Karpas-422 (cell line): ENCODE results near the gene SCIN. TPM values are rescaled to one million over a fixed set of nuclear protein-coding genes. Genes with fewer than 3 reads are reported as not detected.
"Not testable (repeated sequence)": the region's sequence is repeated elsewhere in the genome, so short reads cannot be mapped to it uniquely, and the experiment has no call there.

Experiments
- DNase-seq: peaks from one replicate; pipeline ENCODE4 v3.0.0-alpha.2; 2015
- H2AFZ ChIP-seq: fragments of 200-600 bp; sonication (generic); 2 replicates; pipeline ENCODE4 v1.6.1; 2014; ENCODE audit warnings: antibody characterized with exemption, low read length, mixed read lengths
- H3K27ac ChIP-seq: fragments of 200-600 bp; sonication (generic); 2 replicates; pipeline ENCODE4 v1.5.1; 2014; ENCODE audit warnings: mild to moderate bottlenecking, low read length, moderate library complexity
- H3K27me3 ChIP-seq: fragments of 200-600 bp; sonication (generic); 2 replicates; pipeline ENCODE4 v1.6.1; 2014; ENCODE audit warnings: low read length, mixed read lengths
- H3K36me3 ChIP-seq: fragments of 200-600 bp; sonication (generic); 2 replicates; pipeline ENCODE4 v1.6.1; 2014; ENCODE audit warnings: low read length, mixed read lengths; ENCODE audit not compliant: insufficient read depth
- H3K4me1 ChIP-seq: fragments of 200-600 bp; sonication (generic); 2 replicates; pipeline ENCODE4 v1.6.1; 2014; ENCODE audit warnings: mild to moderate bottlenecking, low read length, mixed read lengths
- H3K4me2 ChIP-seq: fragments of 200-600 bp; sonication (generic); 2 replicates; pipeline ENCODE4 v1.6.1; 2014; ENCODE audit warnings: low read length, low read depth, mild to moderate bottlenecking; ENCODE audit not compliant: poor library complexity, severe bottlenecking
- H3K4me3 ChIP-seq: fragments of 200-600 bp; sonication (generic); 2 replicates; pipeline ENCODE4 v1.5.1; 2014; ENCODE audit warnings: mild to moderate bottlenecking, antibody characterized with exemption, low read length, mixed read lengths
- H3K79me2 ChIP-seq: fragments of 200-600 bp; sonication (generic); 2 replicates; pipeline ENCODE4 v1.6.1; 2014; ENCODE audit warnings: mild to moderate bottlenecking, low read length, mixed read lengths
- H3K9ac ChIP-seq: fragments of 200-600 bp; sonication (generic); 2 replicates; pipeline ENCODE4 v1.6.0; 2014; ENCODE audit warnings: low read length
- H3K9me2 ChIP-seq: fragments of 200-600 bp; sonication (generic), shearing (Covaris generic); replicated peaks from 2 replicates; pipeline ENCODE4 v1.6.0; 2014; ENCODE audit warnings: mild to moderate bottlenecking, low read length, moderate library complexity; ENCODE audit not compliant: insufficient read depth
- H3K9me3 ChIP-seq: fragments of 300-700, 200-600 bp; sonication (generic); 2 replicates; pipeline ENCODE4 v1.6.1; 2014; ENCODE audit warnings: low read length, mixed read lengths
- H4K20me1 ChIP-seq: fragments of 200-600 bp; sonication (generic); 2 replicates; pipeline ENCODE4 v1.6.1; 2014; ENCODE audit warnings: mild to moderate bottlenecking, antibody characterized with exemption, low read length, low read depth; ENCODE audit not compliant: insufficient read depth
- total RNA-seq: library from RNA; depleted of rRNA; stranded (reverse); fragments of >200 nt; shearing (Covaris generic); gene quantifications from 2 replicates; pipeline ENCODE4 v1.2.3, GENCODE V29; 2014; ENCODE audit warnings: low replicate concordance

SCIN gene
- total RNA-seq, 1 experiment from 2014 or later: not detected

DNA sequence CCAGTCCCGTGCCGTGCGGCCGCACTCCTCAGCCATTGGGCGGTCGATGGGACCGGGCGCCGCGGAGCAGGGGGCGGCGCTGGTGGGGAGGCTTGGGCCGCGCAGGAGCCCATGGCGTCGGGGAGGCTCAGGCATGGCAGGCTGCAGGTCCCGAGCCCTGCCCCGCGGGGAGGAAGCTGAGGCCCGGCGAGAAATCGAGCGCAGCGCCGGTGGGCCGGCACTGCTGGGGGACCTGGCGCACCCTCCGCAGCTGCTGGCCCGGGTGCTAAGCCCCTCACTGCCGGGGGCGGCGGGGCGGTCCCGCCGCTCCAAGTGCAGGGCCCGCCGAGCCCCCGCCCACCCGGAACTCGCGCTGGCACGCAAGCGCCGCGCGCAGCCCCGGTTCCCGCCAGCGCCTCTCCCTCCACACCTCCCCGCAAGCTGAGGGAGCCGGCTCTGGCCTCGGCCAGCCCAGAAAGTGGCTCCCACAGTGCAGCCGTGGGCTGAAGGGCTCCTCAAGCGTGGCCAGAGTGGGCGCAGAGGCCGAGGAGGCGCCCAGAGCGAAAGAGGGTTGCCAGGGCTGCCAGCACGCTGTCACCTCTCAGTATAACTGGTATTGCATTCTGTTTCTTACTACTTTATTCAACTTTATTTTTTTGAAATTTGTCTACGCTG is 14.3 kb upstream of the SCIN start:
- H2AFZ ChIP-seq, H3K27me3 ChIP-seq, H3K9me2 ChIP-seq, H3K27ac ChIP-seq, H3K4me1 ChIP-seq, DNase-seq, H4K20me1 ChIP-seq, H3K9me3 ChIP-seq, H3K36me3 ChIP-seq, H3K4me2 ChIP-seq, H3K4me3 ChIP-seq, H3K79me2 ChIP-seq, H3K9ac ChIP-seq: not testable (repeated sequence)

GRCh38 chr7:12557282-12557681 is 13.2 kb upstream of the SCIN start:
- no peaks in the 10 kb centered on the region for H3K9me3 ChIP-seq
- H3K4me2 ChIP-seq: no peak overlapping the region
- H3K9me2 ChIP-seq: no peaks in the 10 kb centered on the region
- H2AFZ ChIP-seq: no peak overlapping the region
- no peak overlapping the region for H3K27ac ChIP-seq
- H3K79me2 ChIP-seq: no peaks in the 10 kb centered on the region
- no peak overlapping the region for H3K9ac ChIP-seq
- DNase-seq: no peak
- H4K20me1 ChIP-seq: no peaks in the 10 kb centered on the region
- H3K36me3 ChIP-seq: no peaks in the 10 kb centered on the region
- H3K4me3 ChIP-seq: no peak overlapping the region
- no peaks in the 10 kb centered on the region for H3K4me1 ChIP-seq
- no peaks in the 10 kb centered on the region for H3K27me3 ChIP-seq

- Histone ChIP-seq H3K9ac (no peak overlapping the region), H2AFZ (no peak overlapping the region), H4K20me1 (no peaks in the 10 kb centered on the region), H3K9me3 (no peaks in the 10 kb centered on the region), H3K79me2 (no peaks in the 10 kb centered on the region), H3K4me2 (no peak overlapping the region), H3K4me1 (no peaks in the 10 kb centered on the region), H3K4me3 (no peak overlapping the region), H3K36me3 (no peaks in the 10 kb centered on the region), H3K27ac (no peak overlapping the region), H3K27me3 (no peaks in the 10 kb centered on the region), H3K9me2 (no peaks in the 10 kb centered on the region)
- DNase-seq: no peak
These were observed 5.3 kb upstream of the SCIN start for GRCh38 chr7:12564996-12565764.

- Histone ChIP-seq H3K9ac (no peak overlapping the region), H3K4me2 (no peak overlapping the region), H3K4me1 (no peaks in the 10 kb centered on the region), H3K27me3 (no peaks in the 10 kb centered on the region), H3K79me2 (no peaks in the 10 kb centered on the region), H3K9me3 (no peaks in the 10 kb centered on the region), H4K20me1 (no peaks in the 10 kb centered on the region), H3K9me2 (no peaks in the 10 kb centered on the region), H3K27ac (no peak overlapping the region), H3K4me3 (no peak overlapping the region), H2AFZ (no peak overlapping the region), H3K36me3 (no peaks in the 10 kb centered on the region)
- no peak for DNase-seq
These were observed 4.6 kb upstream of the SCIN start for GRCh38 chr7:12565873-12566272.

DNA sequence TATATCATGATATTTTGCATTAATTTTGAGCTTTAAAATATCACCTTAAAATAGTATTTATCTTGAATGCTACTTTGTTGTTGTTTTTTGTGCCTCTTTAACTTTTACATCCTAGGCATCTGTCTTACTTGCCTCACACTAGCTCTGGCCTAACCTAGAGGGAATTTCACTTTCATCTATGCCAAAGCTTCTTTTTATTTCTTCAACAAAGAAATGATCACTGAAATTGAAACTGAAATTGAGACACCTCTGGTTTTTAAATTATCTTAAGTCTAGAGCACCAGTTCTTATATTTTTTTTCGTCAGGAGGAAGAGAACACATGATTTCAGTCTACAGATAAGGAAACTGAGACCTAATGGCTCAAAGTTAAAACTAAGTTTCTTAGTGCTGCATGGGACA is 3.5 kb upstream of the SCIN start:
- Histone ChIP-seq H3K4me3 (no peak overlapping the region), H3K9me3 (no peaks in the 10 kb centered on the region), H3K27me3 (no peaks in the 10 kb centered on the region), H3K4me2 (no peak overlapping the region), H3K4me1 (no peaks in the 10 kb centered on the region), H3K9me2 (no peaks in the 10 kb centered on the region), H3K79me2 (no peaks in the 10 kb centered on the region), H2AFZ (no peak overlapping the region), H3K9ac (no peak overlapping the region), H3K27ac (no peak overlapping the region), H4K20me1 (no peaks in the 10 kb centered on the region), H3K36me3 (no peaks in the 10 kb centered on the region)
- DNase-seq: no peak

DNA sequence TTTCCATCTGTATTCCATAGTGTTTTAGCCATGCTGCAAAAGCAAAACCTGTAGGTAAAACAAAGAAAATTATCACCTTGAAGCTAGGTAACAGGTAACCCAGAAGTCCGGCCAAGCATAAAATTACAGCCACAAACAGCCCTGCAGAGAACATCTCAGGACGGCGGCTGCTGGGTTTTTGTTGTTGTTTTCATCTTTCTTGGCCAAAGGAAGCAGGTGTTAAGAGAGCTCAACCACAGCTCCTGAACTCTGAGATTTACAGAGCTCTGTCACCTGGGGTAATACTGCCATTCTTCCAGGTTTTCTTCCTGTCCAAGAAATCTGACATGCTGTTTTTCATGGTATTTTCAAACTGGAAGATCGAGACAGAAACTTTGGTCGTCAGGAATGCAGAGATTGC is 847 bp upstream of the SCIN start:
- Histone ChIP-seq H3K9me2 (no peaks in the 10 kb centered on the region), H3K9ac (no peak overlapping the region), H3K36me3 (no peaks in the 10 kb centered on the region), H3K27me3 (no peaks in the 10 kb centered on the region), H3K4me3 (no peak overlapping the region), H3K4me2 (no peak overlapping the region), H4K20me1 (no peaks in the 10 kb centered on the region), H3K9me3 (no peaks in the 10 kb centered on the region), H3K27ac (no peak overlapping the region), H3K79me2 (no peaks in the 10 kb centered on the region), H3K4me1 (no peaks in the 10 kb centered on the region), H2AFZ (no peak overlapping the region)
- DNase-seq: no peak

DNA sequence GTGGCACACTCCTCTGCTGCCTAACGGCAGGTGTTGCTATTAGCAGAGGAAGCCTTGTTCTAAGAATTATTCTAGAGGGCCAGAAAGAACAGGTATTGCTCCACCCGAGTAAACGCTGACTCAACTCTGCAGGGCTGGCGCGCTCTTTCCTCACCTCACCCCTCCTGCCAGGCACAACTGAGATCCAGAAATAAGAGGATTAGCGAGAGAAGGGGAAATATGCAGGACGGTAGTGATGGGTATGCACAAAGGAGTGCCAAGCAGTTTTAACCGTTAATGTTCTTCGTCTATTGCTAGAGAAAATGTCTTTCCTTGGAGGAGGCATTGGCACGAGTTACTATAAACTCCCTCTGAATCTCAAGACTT is 369 bp upstream of the SCIN start:
- Histone ChIP-seq H3K9me3 (no peaks in the 10 kb centered on the region), H4K20me1 (no peaks in the 10 kb centered on the region), H3K27ac (no peak overlapping the region), H3K9ac (no peak overlapping the region), H3K36me3 (no peaks in the 10 kb centered on the region), H3K4me1 (no peaks in the 10 kb centered on the region), H2AFZ (no peak overlapping the region), H3K4me2 (no peak overlapping the region), H3K27me3 (no peaks in the 10 kb centered on the region), H3K4me3 (no peak overlapping the region), H3K79me2 (no peaks in the 10 kb centered on the region), H3K9me2 (no peaks in the 10 kb centered on the region)
- no peak for DNase-seq

GRCh38 chr7:12571691-12572090 is 1.2 kb downstream of the SCIN start:
- H3K4me2 ChIP-seq: no peak overlapping the region
- no peak overlapping the region for H3K4me3 ChIP-seq
- no peak overlapping the region for H2AFZ ChIP-seq
- no peaks in the 10 kb centered on the region for H3K9me3 ChIP-seq
- no peak overlapping the region for H3K27ac ChIP-seq
- H3K9me2 ChIP-seq: no peaks in the 10 kb centered on the region
- no peak overlapping the region for H3K9ac ChIP-seq
- no peaks in the 10 kb centered on the region for H3K27me3 ChIP-seq
- H4K20me1 ChIP-seq: no peaks in the 10 kb centered on the region
- no peaks in the 10 kb centered on the region for H3K36me3 ChIP-seq
- H3K79me2 ChIP-seq: no peaks in the 10 kb centered on the region
- no peaks in the 10 kb centered on the region for H3K4me1 ChIP-seq
- no peak for DNase-seq
